ENCODE measurements around the gene ZSWIM9.

DNA sequence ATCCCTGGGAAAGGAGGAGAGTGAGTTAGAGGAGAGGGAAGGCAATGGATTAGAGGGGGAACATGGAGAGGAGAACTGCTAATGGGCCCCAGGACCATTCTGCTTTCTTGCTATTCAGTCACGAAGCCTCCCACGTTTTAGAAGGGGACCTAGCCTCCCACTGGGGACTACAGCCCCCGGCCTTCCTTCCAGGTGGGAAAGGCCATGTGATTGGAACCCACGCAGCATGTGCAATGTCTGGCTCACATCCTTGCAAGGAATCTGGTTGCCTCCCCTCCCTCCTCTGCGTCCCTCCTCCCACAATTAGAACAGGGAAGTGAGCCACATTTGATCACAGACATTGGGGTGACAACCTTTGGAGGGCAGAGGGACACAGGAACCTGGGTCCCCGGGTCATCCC lies 37.4 kb upstream of the ZSWIM9 start:
- TF ChIP-seq POLR2A (IDR thresholded peaks at IDR 0.05; ENCODE audit: low read depth, low read length) (no peak), POLR2AphosphoS5 (IDR thresholded peaks at IDR 0.05; ENCODE audit: insufficient read depth, low read depth, low read length) (no peak), MYC (IDR thresholded peaks at IDR 0.05; ENCODE audit: low read depth, low read length) (no peak), EZH2 (IDR thresholded peaks at IDR 0.05; ENCODE audit: borderline replicate concordance, low read depth, low read length, severe bottlenecking) (no peak), GATA2 (IDR thresholded peaks at IDR 0.05; ENCODE audit: insufficient read depth, insufficient read length, low read depth, low read length) (no peak), FOS (IDR thresholded peaks at IDR 0.05; ENCODE audit: borderline replicate concordance, insufficient read depth, low read length) (no peak), JUN (IDR thresholded peaks at IDR 0.05; ENCODE audit: borderline replicate concordance, insufficient read depth, insufficient read length, low read depth) (no peak)
- TF ChIP-seq, protein P1, sequence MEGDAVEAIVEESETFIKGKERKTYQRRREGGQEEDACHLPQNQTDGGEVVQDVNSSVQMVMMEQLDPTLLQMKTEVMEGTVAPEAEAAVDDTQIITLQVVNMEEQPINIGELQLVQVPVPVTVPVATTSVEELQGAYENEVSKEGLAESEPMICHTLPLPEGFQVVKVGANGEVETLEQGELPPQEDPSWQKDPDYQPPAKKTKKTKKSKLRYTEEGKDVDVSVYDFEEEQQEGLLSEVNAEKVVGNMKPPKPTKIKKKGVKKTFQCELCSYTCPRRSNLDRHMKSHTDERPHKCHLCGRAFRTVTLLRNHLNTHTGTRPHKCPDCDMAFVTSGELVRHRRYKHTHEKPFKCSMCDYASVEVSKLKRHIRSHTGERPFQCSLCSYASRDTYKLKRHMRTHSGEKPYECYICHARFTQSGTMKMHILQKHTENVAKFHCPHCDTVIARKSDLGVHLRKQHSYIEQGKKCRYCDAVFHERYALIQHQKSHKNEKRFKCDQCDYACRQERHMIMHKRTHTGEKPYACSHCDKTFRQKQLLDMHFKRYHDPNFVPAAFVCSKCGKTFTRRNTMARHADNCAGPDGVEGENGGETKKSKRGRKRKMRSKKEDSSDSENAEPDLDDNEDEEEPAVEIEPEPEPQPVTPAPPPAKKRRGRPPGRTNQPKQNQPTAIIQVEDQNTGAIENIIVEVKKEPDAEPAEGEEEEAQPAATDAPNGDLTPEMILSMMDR (IDR thresholded peaks at IDR 0.05; ENCODE audit: extremely low read depth in 1 of 2, insufficient read depth in 1 of 2, low read depth in 1 of 2, low read length in 2 of 2): no peak
- TF ChIP-seq, protein P2, sequence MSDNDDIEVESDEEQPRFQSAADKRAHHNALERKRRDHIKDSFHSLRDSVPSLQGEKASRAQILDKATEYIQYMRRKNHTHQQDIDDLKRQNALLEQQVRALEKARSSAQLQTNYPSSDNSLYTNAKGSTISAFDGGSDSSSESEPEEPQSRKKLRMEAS (IDR thresholded peaks at IDR 0.05; ENCODE audit: insufficient read depth, insufficient read length): no peak

All from endothelial cell of umbilical vein (primary cell).